ENCODE results near the gene XRN2.

Gene XRN2

GRCh38 chr20:21436205-21436604 is 133.1 kb downstream of the XRN2 start:
- DNase-seq: peak; percentile 88

GRCh38 chr20:21437248-21437647 is 134.1 kb downstream of the XRN2 start:
- no peak for DNase-seq

- DNase-seq: no peak
These were observed 134.7 kb downstream of the XRN2 start for GRCh38 chr20:21437816-21438215.
